ENCODE results near the gene PJVK. TPM values are rescaled to one million over a fixed set of nuclear protein-coding genes. Genes with fewer than 3 reads are reported as not detected.

The PJVK gene
- total RNA-seq, 1 experiment from 2014 or later: 2.6 TPM

- H2AFZ ChIP-seq (ENCODE audit: low read depth, low read length, poor library complexity, severe bottlenecking): no peak overlapping the region
- CTCF ChIA-PET: no interaction called here
- intact Hi-C loops (cut with micrococcal nuclease): no loop called here
- no peaks in the 10 kb centered on the region for H3K36me3 ChIP-seq (ENCODE audit: control insufficient read depth in 1 of 2, insufficient read depth in 2 of 2, low read length in 2 of 2)
- no peaks in the 10 kb centered on the region for H3K9me2 ChIP-seq (ENCODE audit: insufficient read depth)
- no peaks in the 10 kb centered on the region for H3K9me3 ChIP-seq (ENCODE audit: control insufficient read depth in 1 of 2, insufficient read depth in 1 of 2, low read depth in 1 of 2, low read length in 2 of 2)
- H4K20me1 ChIP-seq (ENCODE audit: insufficient read depth): no peaks in the 10 kb centered on the region
- ATAC-seq (no peak), DNase-seq (ENCODE audit: low read depth, low spot score) (no peak)
- peaks cover 4 to 12% of the 10 kb centered on the region in 2 experiments; a peak in 2 of 4 replicates for H3K4me1 ChIP-seq (ENCODE audit: control insufficient read depth in 1 of 2, insufficient read depth in 2 of 2, low read length in 2 of 2)
- POLR2A ChIA-PET: no interaction called here
- H3K27me3 ChIP-seq (ENCODE audit: insufficient read depth, low read length): no peaks in the 10 kb centered on the region
- no peak overlapping the region for H3K27ac ChIP-seq (ENCODE audit: low read depth, low read length)
- no peak overlapping the region for H3K4me3 ChIP-seq (replicated peaks in 1 of 2; ENCODE audit: low read depth in 1 of 2, low read length in 2 of 2)
- H3K4me2 ChIP-seq (ENCODE audit: low read length): no peak overlapping the region
- no peak overlapping the region for H3K9ac ChIP-seq (ENCODE audit: low read length)
- RAD21 ChIA-PET (ENCODE audit: low non-redundant PET in 1 of 2, low total read pairs in 2 of 2, uncharacterized antibody in 2 of 2, unreplicated experiment in 2 of 2): no interaction called here
- TF ChIP-seq CTCF (IDR thresholded peaks at IDR 0.05 in 2 of 3, conservative IDR thresholded peaks at IDR 0.05 in 1 of 3; ENCODE audit: borderline replicate concordance in 1 of 3, insufficient read depth in 1 of 3, low read depth in 2 of 3, low read length in 2 of 3) (no peak), CBX3 (IDR thresholded peaks at IDR 0.05; ENCODE audit: low read depth) (no peak), SIN3A (IDR thresholded peaks at IDR 0.05; ENCODE audit: low read depth) (no peak), EGR1 (IDR thresholded peaks at IDR 0.05; ENCODE audit: low read depth) (no peak), POLR2A (IDR thresholded peaks at IDR 0.05; ENCODE audit: borderline replicate concordance, extremely low read depth, insufficient read depth, insufficient read length) (no peak), TCF7L2 (IDR thresholded peaks at IDR 0.05; ENCODE audit: borderline replicate concordance, extremely low read depth, insufficient read depth, insufficient read length) (no peak), EZH2 (IDR thresholded peaks at IDR 0.05) (no peak), SP1 (IDR thresholded peaks at IDR 0.05; ENCODE audit: low read depth) (no peak), RAD21 (IDR thresholded peaks at IDR 0.05; ENCODE audit: low read depth) (no peak), EZH2phosphoT487 (IDR thresholded peaks at IDR 0.05; ENCODE audit: borderline replicate concordance) (no peak), ELF1 (IDR thresholded peaks at IDR 0.05; ENCODE audit: borderline replicate concordance, low read depth) (no peak), MAX (IDR thresholded peaks at IDR 0.05) (no peak), ZFX (IDR thresholded peaks at IDR 0.05) (no peak)
- BruUV-seq (replicated peaks): no TSS peak
- no peaks in the 10 kb centered on the region for H3K79me2 ChIP-seq (ENCODE audit: insufficient read depth, low read length)
Observed at GRCh38 chr2:178455947-178456346, 4.8 kb downstream of the PJVK start.
